Hippocampal formation (tissue), 2 donors: ENCODE results near the gene PRELP.
"Not testable (repeated sequence)": the region's sequence is repeated elsewhere in the genome, so short reads cannot be mapped to it uniquely, and the experiment has no call there.

Experiments used
- DNase-seq, 2 donors: peaks; one replicate each; lab custom pipeline; 2025; lab: John Stamatoyannopoulos, UW

The PRELP gene

GRCh38 chr1:203506858-203507626 lies 31.4 kb downstream of the PRELP start:
- no peak for DNase-seq

DNA sequence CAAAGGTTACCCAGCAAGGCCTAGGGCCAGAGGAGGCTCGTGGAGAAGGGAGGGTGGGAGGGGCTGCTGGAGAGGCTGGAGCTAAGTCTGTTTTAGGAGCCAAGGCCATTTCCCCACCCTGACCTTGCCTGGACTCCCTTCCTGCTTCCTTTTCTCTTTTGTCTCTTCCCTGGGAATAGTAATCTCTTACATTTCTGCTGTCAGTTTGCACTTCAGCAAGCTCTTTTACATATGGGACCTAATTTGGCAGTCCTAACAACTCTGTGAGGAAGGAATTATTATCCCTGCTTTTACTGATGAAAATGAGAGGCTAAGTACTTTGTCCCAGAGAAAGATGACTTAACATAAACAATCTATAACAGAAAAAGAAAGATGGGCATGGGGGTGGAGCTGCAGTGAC lies 32.2 kb downstream of the PRELP start:
- DNase-seq: no peak

DNA sequence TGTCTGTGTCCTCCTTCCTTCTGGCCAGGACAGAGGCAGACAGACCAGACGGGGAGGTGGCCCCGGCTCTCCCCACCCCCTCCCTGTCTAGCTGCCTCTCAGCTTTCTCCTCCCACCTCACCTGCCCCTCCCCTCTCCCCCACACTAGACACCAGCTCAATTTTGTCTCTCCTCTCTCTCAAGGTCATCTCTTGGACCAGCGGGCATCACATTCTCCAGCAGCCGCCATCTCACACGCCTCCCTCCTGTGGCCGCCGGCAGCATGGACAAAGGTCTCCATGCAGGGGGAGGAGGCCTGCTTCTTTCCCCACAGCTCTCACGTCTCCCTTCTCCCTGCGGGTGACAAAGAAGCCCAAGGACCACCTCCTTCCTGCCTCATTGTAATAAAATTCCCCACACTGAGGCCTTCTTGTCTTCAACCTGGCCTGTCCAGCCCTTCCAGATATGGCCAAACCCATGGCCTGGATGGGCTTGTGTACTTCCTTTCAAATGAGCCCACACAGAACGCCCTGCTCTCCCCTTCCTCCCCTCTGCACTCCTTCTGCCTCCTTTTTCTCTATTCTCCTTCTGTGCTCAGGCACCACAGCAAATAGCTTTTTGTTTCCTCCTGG lies 33.0 kb downstream of the PRELP start:
- no peak for DNase-seq

DNA sequence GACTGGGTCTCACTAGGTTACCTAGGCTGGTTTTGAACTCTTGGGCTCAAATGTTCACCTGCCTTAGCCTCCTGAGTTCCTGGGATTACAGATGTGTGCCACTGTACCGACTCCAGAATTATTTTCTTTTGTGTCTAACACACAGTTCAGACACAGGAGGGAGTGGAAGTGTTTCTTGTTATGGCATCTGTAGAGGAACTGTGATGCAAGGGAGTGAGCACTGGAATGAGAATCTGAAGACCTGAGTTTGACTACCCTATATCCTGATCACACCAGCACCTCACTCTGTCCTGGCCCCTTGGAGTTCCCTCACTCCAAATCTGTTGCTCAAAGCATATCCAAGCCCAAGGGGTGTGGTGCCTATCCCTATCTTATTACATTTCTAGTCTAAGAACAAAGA lies 33.5 kb downstream of the PRELP start:
- DNase-seq: no peak

GRCh38 chr1:203511513-203511912 lies 35.9 kb downstream of the PRELP start:
- no peak for DNase-seq

DNA sequence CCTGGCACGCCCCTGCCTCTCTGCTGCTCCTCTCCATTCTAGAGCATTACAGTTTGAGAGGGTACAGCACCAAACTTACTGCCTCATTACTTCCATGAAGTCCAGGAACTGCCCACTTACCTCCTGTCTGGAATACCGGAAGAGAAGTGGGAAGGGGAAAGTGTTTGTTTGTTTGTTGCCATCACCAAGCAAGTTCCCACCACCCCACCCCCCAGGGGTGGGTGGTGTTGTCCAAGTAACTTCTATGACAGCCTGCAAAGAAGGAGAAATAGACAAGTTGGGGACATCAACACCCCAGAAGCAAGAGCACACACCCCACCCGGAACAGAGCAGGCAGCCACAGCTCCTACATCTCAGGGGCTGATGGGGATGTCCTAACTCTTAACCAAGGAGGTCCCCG lies 36.3 kb downstream of the PRELP start:
- DNase-seq: no peak

- no peak for DNase-seq
These were observed 36.9 kb downstream of the PRELP start for GRCh38 chr1:203512517-203512847.

- no peak for DNase-seq
These were observed 37.4 kb downstream of the PRELP start for GRCh38 chr1:203512848-203513584.

- DNase-seq: no peak
These were observed 38.0 kb downstream of the PRELP start for GRCh38 chr1:203513585-203514031.

DNA sequence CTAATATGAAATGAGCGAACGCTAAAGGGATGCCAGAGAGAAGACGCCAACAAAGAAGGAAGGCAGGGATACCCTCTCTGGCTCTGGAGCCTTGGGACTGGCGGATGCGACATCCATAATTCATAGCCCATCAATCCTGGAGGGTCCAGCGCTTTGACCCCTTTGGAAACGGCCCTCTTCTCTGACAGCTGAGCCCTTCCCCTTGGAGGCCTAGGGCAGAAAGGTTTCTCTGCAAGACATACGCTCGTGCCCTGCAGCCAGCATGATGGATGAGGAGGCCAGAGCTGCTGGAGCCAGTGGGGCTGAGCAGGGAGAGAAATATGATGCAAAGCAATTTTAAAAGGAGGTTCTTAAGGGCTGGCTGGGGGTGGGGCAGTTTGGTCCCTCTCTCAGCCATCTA lies 40.6 kb downstream of the PRELP start:
- DNase-seq: no peak

DNA sequence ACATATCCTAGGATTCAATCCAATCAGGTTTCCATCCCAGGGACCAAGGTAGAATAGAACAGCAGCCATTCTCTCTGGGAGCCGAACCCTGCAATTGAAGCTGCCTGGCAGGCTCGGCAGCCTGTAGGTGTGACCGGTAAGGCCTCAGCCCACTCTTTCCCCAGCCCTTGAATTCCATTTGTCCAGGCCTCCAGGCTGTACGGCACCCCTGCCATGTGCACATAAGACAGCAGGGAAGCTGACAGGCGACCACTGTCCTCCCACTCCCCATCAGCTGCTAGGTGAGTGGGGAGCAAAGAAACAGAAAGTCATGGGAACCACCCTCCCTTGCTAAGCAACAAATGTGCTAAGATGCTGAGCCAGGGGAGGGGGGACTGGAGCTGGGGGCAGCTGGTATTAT lies 41.3 kb downstream of the PRELP start:
- no peak for DNase-seq

DNA sequence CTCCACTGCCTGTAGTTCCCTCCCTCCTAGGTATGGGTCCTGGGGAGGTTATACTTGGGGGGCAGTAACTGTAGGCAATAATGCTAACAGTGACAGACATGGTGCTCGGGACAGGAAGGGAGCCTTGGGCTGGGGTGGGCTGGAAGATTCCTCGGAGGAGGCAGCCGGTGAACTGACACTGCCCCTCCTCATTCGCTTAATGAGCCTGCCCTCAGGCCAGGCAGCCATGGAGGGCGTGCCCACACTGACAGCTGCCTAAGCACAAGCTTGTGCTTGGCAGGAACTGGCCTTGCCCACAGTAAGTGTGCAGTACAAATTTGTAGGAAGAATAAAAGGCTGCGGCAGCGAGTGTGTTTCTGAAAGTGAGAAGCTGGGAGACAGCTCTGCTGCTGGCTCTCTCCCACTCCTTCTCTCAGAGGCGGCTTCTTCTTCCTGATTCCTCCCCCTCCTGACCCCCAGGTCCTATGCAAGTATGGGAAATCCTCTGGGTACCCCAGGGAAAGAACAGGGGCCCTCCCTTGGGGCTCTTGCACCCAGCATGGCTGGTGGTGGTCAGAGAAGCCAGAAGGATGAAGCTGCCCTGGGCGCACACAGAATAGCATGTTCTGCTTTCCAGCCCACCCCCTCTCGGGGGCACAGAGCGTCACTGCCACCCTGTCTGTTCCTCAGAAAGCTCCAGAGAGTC lies 42.0 kb downstream of the PRELP start:
- DNase-seq: no peak

GRCh38 chr1:203518139-203518538 lies 42.5 kb downstream of the PRELP start:
- not testable (repeated sequence) for DNase-seq

DNA sequence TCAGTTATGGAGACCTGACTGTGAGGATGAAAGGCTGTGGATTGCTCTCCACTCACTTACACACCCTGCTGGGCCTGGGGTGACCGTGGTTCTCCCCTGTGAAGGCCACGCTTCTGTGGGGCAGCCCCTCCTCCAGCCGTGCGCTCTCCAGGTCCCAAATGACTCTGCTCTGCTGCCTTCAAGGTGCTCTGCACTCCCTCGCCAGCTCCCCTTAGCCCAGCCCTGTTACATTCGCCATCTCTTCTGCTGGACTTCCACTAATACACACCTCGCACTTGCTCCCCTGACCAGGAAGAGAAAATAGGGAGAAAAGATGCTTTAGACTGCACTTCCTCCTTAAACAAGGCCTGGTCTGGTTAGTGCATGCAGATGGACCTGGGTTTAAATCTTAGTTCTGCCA lies 42.9 kb downstream of the PRELP start:
- DNase-seq: no peak

- DNase-seq: no peak
These were observed 43.6 kb downstream of the PRELP start for GRCh38 chr1:203519053-203519840.

DNA sequence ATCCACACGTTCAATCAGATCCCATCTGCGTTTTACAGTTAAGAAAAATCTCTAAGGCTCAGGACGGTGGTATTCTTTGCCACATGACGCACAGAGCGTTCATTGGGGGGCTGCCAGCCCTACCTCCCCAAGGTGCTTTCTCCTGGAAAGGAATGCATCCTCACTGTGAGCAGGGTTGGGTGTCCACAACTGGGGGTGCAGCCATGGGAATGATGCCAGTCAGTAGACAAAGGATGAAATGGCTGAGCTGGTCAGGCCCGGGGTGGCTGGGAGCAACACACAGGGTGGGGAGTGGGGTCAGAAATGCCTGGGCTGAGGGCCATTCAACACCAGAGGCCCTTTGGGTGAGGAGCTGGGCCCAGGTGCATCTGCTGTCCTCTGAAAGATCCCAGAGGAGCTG lies 44.3 kb downstream of the PRELP start:
- no peak for DNase-seq

GRCh38 chr1:203520315-203520714 lies 44.7 kb downstream of the PRELP start:
- no peak for DNase-seq

DNA sequence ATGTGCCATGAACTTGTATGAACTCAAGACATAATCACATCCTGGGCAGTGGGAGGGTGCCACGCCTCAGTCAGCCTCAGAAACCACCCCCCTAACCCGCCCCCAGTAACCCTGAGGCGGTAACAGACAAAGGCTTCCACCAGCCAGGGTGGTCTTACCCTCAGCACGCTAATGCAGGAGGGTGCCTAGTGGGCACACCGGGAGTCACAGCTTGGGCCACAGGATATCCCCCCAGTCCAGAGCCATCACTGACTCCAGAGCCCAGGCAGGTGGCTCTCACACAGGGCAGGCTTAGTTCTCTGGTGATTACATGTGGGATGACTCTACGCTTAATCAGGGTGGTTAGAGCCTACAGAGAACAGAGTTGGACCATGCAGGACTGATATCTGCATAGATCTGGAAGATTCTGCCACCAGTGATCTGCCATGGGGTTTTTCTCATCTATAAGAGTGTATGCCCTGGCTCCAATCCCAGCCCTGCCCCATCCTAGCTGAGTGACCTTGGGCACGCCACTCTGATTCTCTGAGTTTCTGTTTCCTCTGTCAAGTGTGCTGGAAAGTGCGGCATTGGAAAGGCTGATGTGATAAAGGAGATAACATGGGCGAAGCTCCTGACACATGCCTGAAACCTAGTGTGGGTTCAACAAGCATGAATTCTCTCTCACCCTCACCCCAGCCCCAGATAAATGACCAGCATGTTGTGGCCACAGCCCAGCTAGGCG lies 45.6 kb downstream of the PRELP start:
- DNase-seq: no peak

GRCh38 chr1:203521812-203522211 lies 46.2 kb downstream of the PRELP start:
- no peak for DNase-seq

DNA sequence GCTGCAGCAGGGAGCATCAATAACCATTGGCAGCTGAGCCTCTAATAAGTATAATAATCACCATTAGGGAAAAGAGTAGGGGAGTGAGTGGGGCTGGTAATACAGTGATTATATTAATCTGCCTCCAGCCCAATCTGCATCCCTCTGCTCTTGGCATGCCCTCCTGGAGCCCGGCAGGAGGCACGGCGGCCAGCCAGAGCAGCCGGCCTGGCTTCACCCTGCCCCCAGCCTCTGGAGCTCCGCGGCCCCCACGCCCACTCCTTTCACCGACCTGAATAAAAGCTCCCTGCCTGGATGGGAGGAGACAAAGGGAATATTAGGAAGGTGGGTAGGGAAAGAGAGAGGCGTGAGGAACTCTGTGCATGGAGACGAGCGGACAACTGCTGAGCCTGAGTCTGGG lies 46.6 kb downstream of the PRELP start:
- no peak for DNase-seq

DNA sequence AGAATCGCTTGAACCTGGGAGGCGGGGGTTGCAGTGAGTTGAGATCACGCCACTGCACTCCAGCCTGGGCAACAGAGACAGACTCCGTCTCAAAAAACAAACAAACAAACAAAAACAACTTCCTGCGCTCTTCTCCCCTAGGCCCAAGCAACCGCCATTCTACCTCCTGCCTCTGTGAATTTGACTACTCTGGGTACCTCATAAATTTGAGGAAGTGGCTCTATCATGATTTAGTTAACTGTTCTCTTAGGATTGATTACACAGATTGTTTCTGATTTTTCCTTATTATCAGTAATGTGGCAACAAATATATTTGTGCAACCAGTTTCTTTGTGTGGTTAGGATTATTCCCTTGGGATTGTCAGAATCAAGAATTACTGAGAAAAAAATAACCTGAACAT lies 48.1 kb downstream of the PRELP start:
- DNase-seq: no peak
